ENCODE data around the gene KCND2. TPM values are rescaled to one million over a fixed set of nuclear protein-coding genes. Genes with fewer than 3 reads are reported as not detected.

Gene KCND2
- total RNA-seq, 1 experiment from 2014 or later = not detected

DNA sequence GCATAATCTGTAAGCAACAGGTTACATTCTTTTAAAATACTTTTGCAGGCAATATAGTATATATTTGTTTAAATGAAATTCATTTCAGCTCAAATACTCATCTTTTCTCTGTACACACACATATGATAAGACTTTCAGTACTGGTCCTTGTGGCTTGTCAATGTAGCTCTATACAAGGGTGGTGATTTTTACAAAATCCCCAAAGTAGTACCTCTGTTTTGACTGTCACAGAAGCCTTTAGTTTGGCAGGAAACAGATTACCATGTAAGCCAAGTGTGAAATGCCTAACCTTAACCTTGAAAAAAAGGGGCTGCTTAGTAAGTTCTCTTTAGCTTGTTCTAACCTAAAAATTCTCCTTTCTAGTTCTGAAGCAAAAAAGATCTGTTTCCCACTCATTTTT is 87.9 kb downstream of the KCND2 start:
- Histone ChIP-seq H3K4me3 (ENCODE audit: low read depth in 2 of 2, low read length in 2 of 2) (no peak overlapping the region), H3K36me3 (ENCODE audit: control insufficient read depth, insufficient read depth, low read length) (no peaks in the 10 kb centered on the region), H3K9me3 (ENCODE audit: control insufficient read depth, insufficient read depth, low read depth, low read length) (0 out of 2 replicates have a peak, but pooled peaks cover 2% of the 10 kb centered on the region), H3K27ac (ENCODE audit: low read length) (no peak overlapping the region), H3K27me3 (ENCODE audit: control insufficient read depth, insufficient read depth, low read length) (no peaks in the 10 kb centered on the region), H3K4me1 (ENCODE audit: control insufficient read depth, insufficient read depth, low read length) (no peaks in the 10 kb centered on the region)
- no peak for TF ChIP-seq POLR2AphosphoS5 (IDR thresholded peaks at IDR 0.05; ENCODE audit: low read depth, low read length)
- no peak for TF ChIP-seq TCF7L2 (IDR thresholded peaks at IDR 0.05; ENCODE audit: low read depth, low read length)
- TF ChIP-seq, protein P1, sequence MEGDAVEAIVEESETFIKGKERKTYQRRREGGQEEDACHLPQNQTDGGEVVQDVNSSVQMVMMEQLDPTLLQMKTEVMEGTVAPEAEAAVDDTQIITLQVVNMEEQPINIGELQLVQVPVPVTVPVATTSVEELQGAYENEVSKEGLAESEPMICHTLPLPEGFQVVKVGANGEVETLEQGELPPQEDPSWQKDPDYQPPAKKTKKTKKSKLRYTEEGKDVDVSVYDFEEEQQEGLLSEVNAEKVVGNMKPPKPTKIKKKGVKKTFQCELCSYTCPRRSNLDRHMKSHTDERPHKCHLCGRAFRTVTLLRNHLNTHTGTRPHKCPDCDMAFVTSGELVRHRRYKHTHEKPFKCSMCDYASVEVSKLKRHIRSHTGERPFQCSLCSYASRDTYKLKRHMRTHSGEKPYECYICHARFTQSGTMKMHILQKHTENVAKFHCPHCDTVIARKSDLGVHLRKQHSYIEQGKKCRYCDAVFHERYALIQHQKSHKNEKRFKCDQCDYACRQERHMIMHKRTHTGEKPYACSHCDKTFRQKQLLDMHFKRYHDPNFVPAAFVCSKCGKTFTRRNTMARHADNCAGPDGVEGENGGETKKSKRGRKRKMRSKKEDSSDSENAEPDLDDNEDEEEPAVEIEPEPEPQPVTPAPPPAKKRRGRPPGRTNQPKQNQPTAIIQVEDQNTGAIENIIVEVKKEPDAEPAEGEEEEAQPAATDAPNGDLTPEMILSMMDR (IDR thresholded peaks at IDR 0.05) = no peak
- TF ChIP-seq, protein P2, sequence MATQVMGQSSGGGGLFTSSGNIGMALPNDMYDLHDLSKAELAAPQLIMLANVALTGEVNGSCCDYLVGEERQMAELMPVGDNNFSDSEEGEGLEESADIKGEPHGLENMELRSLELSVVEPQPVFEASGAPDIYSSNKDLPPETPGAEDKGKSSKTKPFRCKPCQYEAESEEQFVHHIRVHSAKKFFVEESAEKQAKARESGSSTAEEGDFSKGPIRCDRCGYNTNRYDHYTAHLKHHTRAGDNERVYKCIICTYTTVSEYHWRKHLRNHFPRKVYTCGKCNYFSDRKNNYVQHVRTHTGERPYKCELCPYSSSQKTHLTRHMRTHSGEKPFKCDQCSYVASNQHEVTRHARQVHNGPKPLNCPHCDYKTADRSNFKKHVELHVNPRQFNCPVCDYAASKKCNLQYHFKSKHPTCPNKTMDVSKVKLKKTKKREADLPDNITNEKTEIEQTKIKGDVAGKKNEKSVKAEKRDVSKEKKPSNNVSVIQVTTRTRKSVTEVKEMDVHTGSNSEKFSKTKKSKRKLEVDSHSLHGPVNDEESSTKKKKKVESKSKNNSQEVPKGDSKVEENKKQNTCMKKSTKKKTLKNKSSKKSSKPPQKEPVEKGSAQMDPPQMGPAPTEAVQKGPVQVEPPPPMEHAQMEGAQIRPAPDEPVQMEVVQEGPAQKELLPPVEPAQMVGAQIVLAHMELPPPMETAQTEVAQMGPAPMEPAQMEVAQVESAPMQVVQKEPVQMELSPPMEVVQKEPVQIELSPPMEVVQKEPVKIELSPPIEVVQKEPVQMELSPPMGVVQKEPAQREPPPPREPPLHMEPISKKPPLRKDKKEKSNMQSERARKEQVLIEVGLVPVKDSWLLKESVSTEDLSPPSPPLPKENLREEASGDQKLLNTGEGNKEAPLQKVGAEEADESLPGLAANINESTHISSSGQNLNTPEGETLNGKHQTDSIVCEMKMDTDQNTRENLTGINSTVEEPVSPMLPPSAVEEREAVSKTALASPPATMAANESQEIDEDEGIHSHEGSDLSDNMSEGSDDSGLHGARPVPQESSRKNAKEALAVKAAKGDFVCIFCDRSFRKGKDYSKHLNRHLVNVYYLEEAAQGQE (IDR thresholded peaks at IDR 0.05; ENCODE audit: insufficient read depth in 1 of 2, low read depth in 2 of 2, low read length in 1 of 2) = no peak
- TF ChIP-seq SIN3A (IDR thresholded peaks at IDR 0.05; ENCODE audit: borderline replicate concordance, insufficient read depth, low read depth, low read length) = no peak
- CTCF ChIA-PET = no interaction called here
- BruUV-seq (replicated peaks) = no TSS peak
- intact Hi-C loops (cut with micrococcal nuclease; ENCODE audit: unreplicated experiment) = no loop called here
- ATAC-seq (no peak), DNase-seq (ENCODE audit: low read depth, low spot score) (no peak)
- POLR2A ChIA-PET = no interaction called here
- in situ Hi-C loops (cut with HindIII; ENCODE audit: low pct_unique_long_range_greater_than_20kb, low sequenced_read_pairs) = no loop called here

DNA sequence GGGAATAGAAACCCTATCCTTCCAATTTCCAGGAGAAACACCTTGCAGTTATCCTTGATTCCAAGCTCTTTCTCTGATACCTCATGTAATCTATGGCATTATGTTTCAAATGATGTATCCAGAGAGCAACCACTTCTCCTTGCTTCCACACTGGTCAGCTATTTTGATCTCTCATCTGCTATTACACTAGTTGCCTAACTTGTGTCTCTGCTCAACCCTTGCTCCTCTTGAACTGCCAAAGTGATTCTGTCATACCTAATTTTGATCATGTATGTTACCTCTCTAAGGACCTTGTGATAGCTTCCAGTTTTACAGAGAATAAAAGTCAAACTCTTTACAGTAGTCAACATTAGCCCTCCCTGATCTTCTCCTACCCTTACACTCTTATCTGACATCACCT is 90.4 kb downstream of the KCND2 start:
- no peak overlapping the region for H3K4me3 ChIP-seq (ENCODE audit: low read depth in 2 of 2, low read length in 2 of 2)
- ChIA-PET CTCF (no interaction called here), POLR2A (no interaction called here)
- BruUV-seq (replicated peaks) = no TSS peak
- intact Hi-C loops (cut with micrococcal nuclease; ENCODE audit: unreplicated experiment) = no loop called here
- 0 out of 2 replicates have a peak, but pooled peaks cover 2% of the 10 kb centered on the region for H3K9me3 ChIP-seq (ENCODE audit: control insufficient read depth, insufficient read depth, low read depth, low read length)
- no peak overlapping the region for H3K27ac ChIP-seq (ENCODE audit: low read length)
- DNase-seq (ENCODE audit: low read depth, low spot score) (no peak), ATAC-seq (no peak)
- no peaks in the 10 kb centered on the region for H3K36me3 ChIP-seq (ENCODE audit: control insufficient read depth, insufficient read depth, low read length)
- in situ Hi-C loops (cut with HindIII; ENCODE audit: low pct_unique_long_range_greater_than_20kb, low sequenced_read_pairs) = no loop called here
- TF ChIP-seq SIN3A (IDR thresholded peaks at IDR 0.05; ENCODE audit: borderline replicate concordance, insufficient read depth, low read depth, low read length) (no peak), POLR2AphosphoS5 (IDR thresholded peaks at IDR 0.05; ENCODE audit: low read depth, low read length) (no peak), TCF7L2 (IDR thresholded peaks at IDR 0.05; ENCODE audit: low read depth, low read length) (no peak)
- TF ChIP-seq, protein P1 (IDR thresholded peaks at IDR 0.05) = no peak
- TF ChIP-seq, protein P2 (IDR thresholded peaks at IDR 0.05; ENCODE audit: insufficient read depth in 1 of 2, low read depth in 2 of 2, low read length in 1 of 2) = no peak
- H3K4me1 ChIP-seq (ENCODE audit: control insufficient read depth, insufficient read depth, low read length) = no peaks in the 10 kb centered on the region
- no peaks in the 10 kb centered on the region for H3K27me3 ChIP-seq (ENCODE audit: control insufficient read depth, insufficient read depth, low read length)

All from Panc1 (cell line).